Transverse colon (tissue), 4 donors: Measurements from ENCODE around the gene SMPDL3B. TPM values are rescaled to one million over a fixed set of nuclear protein-coding genes. Genes with fewer than 3 reads are reported as not detected.

Experiments
- DNase-seq: peaks from one replicate; pipeline ENCODE4 v3.0.0-alpha.2; 2019
- H3K27ac ChIP-seq, 4 donors: fragments of 200-600 bp; sonication (generic); 2 replicates each; pipeline ENCODE4 v1.5.1; 2016 to 2018; ENCODE audit warnings: inconsistent platforms in 4 of 4
- H3K27me3 ChIP-seq: fragments of 200-600 bp; sonication (generic); 2 replicates; pipeline ENCODE4 v1.5.1; 2017; ENCODE audit warnings: inconsistent platforms
- H3K36me3 ChIP-seq, 4 donors: fragments of 200-600 bp; sonication (generic); 2 replicates each; pipeline ENCODE4 v1.5.1; 2017 to 2019; ENCODE audit warnings: inconsistent platforms in 4 of 4
- H3K4me1 ChIP-seq, 4 donors: fragments of 200-600 bp; sonication (generic); 2 replicates each; pipeline ENCODE4 v1.5.1; 2017 to 2020; ENCODE audit warnings: inconsistent platforms in 4 of 4
- H3K4me3 ChIP-seq, 4 donors: fragments of 200-600 bp; sonication (generic); 1 replicate in 1 of 4; 2 replicates in 3 of 4; pipeline versions ENCODE4 v1.5.1 to v1.6.1; 2017 to 2019; ENCODE audit warnings: inconsistent platforms in 4 of 4
- H3K9me3 ChIP-seq, 2 donors: fragments of 200-600 bp; sonication (generic); 2 replicates each; pipeline ENCODE4 v1.5.1; 2017 to 2019; ENCODE audit warnings: inconsistent platforms in 2 of 2
- EP300 ChIP-seq: sonication (generic); formaldehyde crosslinking; IDR thresholded peaks from one replicate; pipeline ENCODE4 v1.6.1; 2017; ENCODE audit warnings: antibody characterized with exemption, low read depth
- POLR2A ChIP-seq: fragments of 450-650 bp; IDR thresholded peaks from one replicate; pipeline ENCODE4 v1.6.1; 2016; ENCODE audit warnings: antibody characterized with exemption, mild to moderate bottlenecking, moderate library complexity
- POLR2AphosphoS5 ChIP-seq, 3 donors: sonication (generic); formaldehyde crosslinking; IDR thresholded peaks; one replicate each; pipeline ENCODE4 v1.6.1; 2016; ENCODE audit warnings: antibody characterized with exemption in 3 of 3
- WGBS, 2 donors: methylation state at CpG; one replicate each; pipeline ENCODE4 v1.1.5; 2018; ENCODE audit warnings: low coverage in 1 of 2; 5-methylcytosine and 5-hydroxymethylcytosine counted together
- in situ Hi-C, 4 donors: fragments of 200-750 bp; cut with MboI; loops; one replicate each; pipeline versions ENCODE4 v1.15.0 to v1.15.1; 2017; ENCODE audit warnings: low sequenced_read_pairs in 3 of 4, low pct_ligation_motif_present in 1 of 4, low pct_unique_long_range_greater_than_20kb in 1 of 4
- intact Hi-C: fragments of 100-400 bp; cut with DNase I; formaldehyde crosslinking; loops from one replicate; pipeline ENCODE4 v1.15.1; 2023; ENCODE audit warnings: low total_unique reads
- total RNA-seq, 4 donors: library from RNA; depleted of rRNA; stranded (reverse); fragments of >200 nt; gene quantifications; one replicate each; pipeline ENCODE4 v1.1.0, GENCODE V29; 2016
- TF ChIP-seq, protein P1 (sequence below), 5 experiments: fragments of 200-600 bp in 3 of 5; fragments of 450-650 bp in 2 of 5; sonication (generic) in 3 of 5; IDR thresholded peaks; 1 replicate in 2 of 5; 2 replicates in 3 of 5; pipeline ENCODE4 v1.5.1; 2016 to 2017; ENCODE audit warnings: antibody characterized with exemption in 5 of 5, inconsistent platforms in 3 of 5, mild to moderate bottlenecking in 2 of 5, moderate library complexity in 1 of 5

Gene SMPDL3B
- total RNA-seq, 4 donors from 2014 or later, result 14.1 to 64.3 (median 57.4) TPM

DNA sequence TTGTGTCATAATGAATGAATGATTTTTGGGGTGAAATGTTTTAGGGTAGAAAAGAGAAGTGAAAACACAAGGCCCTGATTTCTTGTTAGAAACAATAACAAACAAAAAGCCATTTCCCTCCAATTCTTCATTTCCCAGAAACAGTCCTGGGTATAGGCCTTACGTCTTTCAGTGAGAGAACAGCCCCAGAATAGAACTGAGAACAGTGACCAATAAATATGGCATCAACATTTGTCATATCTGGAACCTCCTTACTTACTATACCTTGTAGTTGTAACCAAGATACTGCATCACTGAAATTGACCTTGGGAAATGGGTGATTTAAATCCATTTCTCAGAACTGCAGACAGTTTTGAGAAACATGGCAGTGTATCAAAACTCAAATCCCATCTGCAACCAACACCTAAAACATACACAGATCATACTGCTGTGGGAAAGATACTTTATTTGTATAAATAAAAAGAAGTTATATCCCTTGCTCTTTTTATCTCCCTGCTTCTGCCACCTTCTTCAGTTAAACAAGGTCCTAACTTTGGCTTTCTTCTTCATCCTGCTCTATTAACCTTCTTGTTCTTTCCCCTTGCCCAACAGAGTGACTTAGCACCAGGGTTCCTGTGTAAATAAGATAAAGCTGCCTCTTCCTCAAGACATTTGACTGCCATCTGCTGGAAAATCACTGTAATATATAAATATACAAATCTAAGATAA is 44.5 kb downstream of the SMPDL3B start:
- 57 to 61% methylated on average over 1 of the region's 1 CpG for WGBS, 2 donors
- peaks cover 0 to 3% (median 0%) of the 10 kb centered on the region in 4 donors for H3K4me1 ChIP-seq
- H3K4me3 ChIP-seq, result no peak overlapping the region
- DNase-seq, result no peak
- intact Hi-C loops (loop anchor here (5.0 kb wide), 1 partner anchor 117 kb away; no protein-coding TSS in a partner anchor), in situ Hi-C loops (loop anchor here (5.0 to 25.0 kb wide), 4 partner anchors 115 to 122 kb away; partner anchors contain the start of gene THEMIS2 (in 1 of the 4))
- no peak for TF ChIP-seq EP300
- TF ChIP-seq, protein P1, sequence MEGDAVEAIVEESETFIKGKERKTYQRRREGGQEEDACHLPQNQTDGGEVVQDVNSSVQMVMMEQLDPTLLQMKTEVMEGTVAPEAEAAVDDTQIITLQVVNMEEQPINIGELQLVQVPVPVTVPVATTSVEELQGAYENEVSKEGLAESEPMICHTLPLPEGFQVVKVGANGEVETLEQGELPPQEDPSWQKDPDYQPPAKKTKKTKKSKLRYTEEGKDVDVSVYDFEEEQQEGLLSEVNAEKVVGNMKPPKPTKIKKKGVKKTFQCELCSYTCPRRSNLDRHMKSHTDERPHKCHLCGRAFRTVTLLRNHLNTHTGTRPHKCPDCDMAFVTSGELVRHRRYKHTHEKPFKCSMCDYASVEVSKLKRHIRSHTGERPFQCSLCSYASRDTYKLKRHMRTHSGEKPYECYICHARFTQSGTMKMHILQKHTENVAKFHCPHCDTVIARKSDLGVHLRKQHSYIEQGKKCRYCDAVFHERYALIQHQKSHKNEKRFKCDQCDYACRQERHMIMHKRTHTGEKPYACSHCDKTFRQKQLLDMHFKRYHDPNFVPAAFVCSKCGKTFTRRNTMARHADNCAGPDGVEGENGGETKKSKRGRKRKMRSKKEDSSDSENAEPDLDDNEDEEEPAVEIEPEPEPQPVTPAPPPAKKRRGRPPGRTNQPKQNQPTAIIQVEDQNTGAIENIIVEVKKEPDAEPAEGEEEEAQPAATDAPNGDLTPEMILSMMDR (IDR thresholded peaks at IDR 0.05), result peak; percentile 41 to 66 (median 59)
- TF ChIP-seq POLR2AphosphoS5 (IDR thresholded peaks at IDR 0.05), result no peak
- H3K27ac ChIP-seq, result no peak overlapping the region
- H3K9me3 ChIP-seq, result no peaks in the 10 kb centered on the region
- peaks cover 0 to 8% (median 4%) of the 10 kb centered on the region in 4 donors for H3K36me3 ChIP-seq
- H3K27me3 ChIP-seq, result no peaks in the 10 kb centered on the region

- Histone ChIP-seq H3K27me3 (no peaks in the 10 kb centered on the region), H3K4me1 (peaks cover 0 to 3% (median 0%) of the 10 kb centered on the region in 4 donors), H3K9me3 (no peaks in the 10 kb centered on the region), H3K27ac (no peak overlapping the region), H3K36me3 (peaks cover 0 to 8% (median 4%) of the 10 kb centered on the region in 4 donors), H3K4me3 (no peak overlapping the region)
- in situ Hi-C loops (loop anchor here (5.0 to 25.0 kb wide), 4 partner anchors 115 to 123 kb away; partner anchors contain the start of gene THEMIS2 (in 1 of the 4)), intact Hi-C loops (loop anchor here (5.0 kb wide), 1 partner anchor 118 kb away; no protein-coding TSS in a partner anchor)
- no peak for DNase-seq
- TF ChIP-seq POLR2A (no peak), POLR2AphosphoS5 (IDR thresholded peaks at IDR 0.05) (no peak), EP300 (no peak)
- TF ChIP-seq, protein P1 (IDR thresholded peaks at IDR 0.05), result peak in 1 of 5 experiments; percentile 5
- 27% methylated on average over 2 of the region's 2 CpGs; no CpG with 5 or more reads in 1 of the 2 donors for WGBS, 2 donors
Observed at GRCh38 chr1:27979859-27980201, 45.0 kb downstream of the SMPDL3B start.

DNA sequence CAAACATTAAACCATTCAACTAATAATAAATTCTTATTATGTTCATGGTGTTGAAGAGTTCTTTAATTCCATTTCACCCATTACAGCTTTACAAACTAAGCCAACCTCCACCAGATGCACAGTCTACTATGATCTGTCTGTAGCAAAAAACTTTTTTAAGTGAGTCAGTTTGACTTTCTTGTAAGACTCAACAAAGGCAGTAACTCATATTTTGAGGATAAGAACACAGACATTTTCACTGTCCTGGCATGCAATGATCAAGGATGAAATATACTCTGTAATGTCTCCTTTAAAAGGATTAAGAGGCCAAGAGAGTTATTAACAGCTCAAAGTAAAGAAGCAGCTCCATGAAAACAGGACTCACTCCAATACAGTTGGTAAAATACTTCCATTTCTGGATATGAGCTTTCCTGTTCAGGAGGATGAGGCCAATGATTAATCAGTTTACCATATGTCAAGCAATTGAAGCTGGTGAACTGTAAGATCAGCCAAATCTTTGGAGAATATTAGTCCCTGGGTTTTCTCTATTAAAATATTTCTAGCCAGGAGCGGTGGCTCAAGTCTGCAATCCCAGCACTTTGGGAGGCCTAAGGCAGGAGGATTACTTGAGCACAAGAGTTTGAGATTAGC is 45.5 kb downstream of the SMPDL3B start:
- no peak overlapping the region for H3K4me3 ChIP-seq
- in situ Hi-C loops, result loop anchor here in 1 of 4 donors (25.0 kb wide), 1 partner anchor 118 kb away; the partner anchor contains the start of gene THEMIS2
- DNase-seq, result no peak
- H3K9me3 ChIP-seq, result no peaks in the 10 kb centered on the region
- H3K27ac ChIP-seq, result no peak overlapping the region
- no peak for TF ChIP-seq POLR2AphosphoS5 (IDR thresholded peaks at IDR 0.05)
- no peak for TF ChIP-seq POLR2A
- TF ChIP-seq, protein P1 (IDR thresholded peaks at IDR 0.05), result no peak
- no peak for TF ChIP-seq EP300
- intact Hi-C loops, result no loop called here
- peaks cover 0 to 8% (median 4%) of the 10 kb centered on the region in 4 donors for H3K36me3 ChIP-seq
- 92% methylated on average over 1 of the region's 1 CpG; no CpG with 5 or more reads in 1 of the 2 donors for WGBS, 2 donors
- no peaks in the 10 kb centered on the region for H3K27me3 ChIP-seq
- peaks cover 0 to 3% (median 0%) of the 10 kb centered on the region in 4 donors for H3K4me1 ChIP-seq

DNA sequence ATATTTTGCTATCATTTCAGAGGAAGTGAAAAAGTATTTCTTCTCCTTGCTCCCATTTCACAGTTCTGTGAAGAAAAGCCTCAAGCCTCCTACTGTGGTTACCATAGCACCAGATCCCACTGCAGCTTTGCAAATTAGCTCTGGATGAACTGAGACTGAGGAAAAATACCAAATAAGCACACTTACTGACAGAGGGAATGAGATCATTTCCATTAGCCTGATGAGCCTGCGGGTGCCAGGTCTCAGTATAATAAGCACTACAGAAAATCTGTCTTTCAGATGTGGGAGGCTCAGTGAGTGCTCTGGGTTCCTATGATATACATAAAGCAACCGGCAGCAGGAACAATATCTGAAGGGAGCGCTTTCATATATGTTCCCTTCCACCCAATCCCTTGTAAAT is 46.3 kb downstream of the SMPDL3B start:
- WGBS, 2 donors, result 83 to 89% methylated on average over 2 to 3 of the region's 3 CpGs
- TF ChIP-seq POLR2A (no peak), POLR2AphosphoS5 (IDR thresholded peaks at IDR 0.05) (no peak), EP300 (no peak)
- TF ChIP-seq, protein P1 (IDR thresholded peaks at IDR 0.05), result no peak
- intact Hi-C loops (no loop called here), in situ Hi-C loops (loop anchor here in 1 of 4 donors (25.0 kb wide), 1 partner anchor 119 kb away; the partner anchor contains the start of gene THEMIS2)
- Histone ChIP-seq H3K4me3 (no peak overlapping the region), H3K27ac (no peak overlapping the region), H3K36me3 (peaks cover 0 to 12% (median 4%) of the 10 kb centered on the region in 4 donors), H3K9me3 (no peaks in the 10 kb centered on the region), H3K27me3 (no peaks in the 10 kb centered on the region), H3K4me1 (peaks cover 0 to 3% (median 0%) of the 10 kb centered on the region in 4 donors)
- DNase-seq, result no peak
